GM18867 (cell line): ENCODE results near the gene MYRF.

ENCODE experiments used
- ATAC-seq: cut with Tn5 transposase; IDR thresholded peaks from one replicate; pipeline ENCODE4 v1.9.1; 2021; ENCODE audit warnings: mild to moderate bottlenecking, moderate library complexity; ENCODE audit not compliant: unreplicated experiment

MYRF gene

DNA sequence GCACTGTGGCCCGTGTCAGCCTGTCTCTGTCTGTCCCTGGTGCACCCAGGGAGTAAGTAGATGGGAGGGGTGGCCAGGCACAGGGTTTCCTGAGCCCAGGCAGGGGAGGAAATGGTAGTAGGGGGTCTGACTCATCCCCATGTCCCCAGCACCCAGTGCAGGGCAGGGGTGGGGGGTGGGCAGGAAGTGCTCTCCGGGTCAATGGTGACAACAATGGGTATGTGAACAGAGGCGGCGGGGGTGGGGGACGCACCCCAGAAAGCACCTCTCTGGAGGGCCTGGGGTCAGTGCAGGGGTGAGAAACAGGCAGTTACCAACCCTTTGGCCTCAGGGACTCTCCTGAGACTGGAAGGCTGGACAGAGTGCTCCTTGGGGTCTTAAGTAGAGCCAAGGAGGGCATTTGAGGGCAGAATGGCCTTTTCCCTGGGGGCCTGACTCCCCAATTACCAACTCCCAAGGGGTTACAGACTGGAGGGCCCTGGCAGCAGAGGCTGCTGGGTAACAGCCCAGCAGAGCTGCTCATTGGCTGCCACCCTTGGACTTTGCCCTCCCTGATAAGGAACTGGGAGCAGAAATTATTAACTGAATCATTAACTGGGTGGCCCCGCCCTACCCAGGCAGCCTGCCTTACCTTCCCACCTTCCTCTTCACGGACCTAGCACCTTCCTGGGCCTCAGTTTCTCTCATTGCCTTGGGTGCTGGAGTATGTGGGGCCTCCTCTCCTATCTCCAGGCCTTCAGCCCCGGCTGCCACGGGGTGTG is 4.2 kb downstream of the MYRF start:
- ATAC-seq, result no peak

- ATAC-seq, result no peak
Observed at GRCh38 chr11:61757213-61757862, 4.9 kb downstream of the MYRF start.

DNA sequence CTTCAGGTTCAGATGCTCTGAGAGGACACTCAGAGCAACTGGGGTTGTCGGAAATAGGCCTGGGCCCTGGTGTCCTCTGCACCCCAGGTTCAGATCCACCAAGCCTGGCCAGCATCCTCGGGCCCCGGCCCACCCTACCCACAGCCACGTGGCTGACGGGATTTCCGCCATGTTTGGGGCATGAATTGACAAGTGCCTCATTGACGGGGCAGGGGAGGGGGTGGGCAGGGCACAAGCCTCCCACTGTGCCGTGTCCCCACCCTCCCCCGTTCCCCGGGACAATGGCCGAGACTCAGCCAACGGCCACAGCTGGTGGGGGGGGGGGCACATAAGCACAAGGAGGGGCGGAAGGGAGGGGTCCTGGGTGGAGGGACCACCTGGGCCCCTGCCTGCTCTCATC is 8.5 kb downstream of the MYRF start:
- no peak for ATAC-seq

GRCh38 chr11:61761440-61762222 is 9.2 kb downstream of the MYRF start:
- no peak for ATAC-seq

GRCh38 chr11:61762223-61762615 is 9.8 kb downstream of the MYRF start:
- no peak for ATAC-seq

DNA sequence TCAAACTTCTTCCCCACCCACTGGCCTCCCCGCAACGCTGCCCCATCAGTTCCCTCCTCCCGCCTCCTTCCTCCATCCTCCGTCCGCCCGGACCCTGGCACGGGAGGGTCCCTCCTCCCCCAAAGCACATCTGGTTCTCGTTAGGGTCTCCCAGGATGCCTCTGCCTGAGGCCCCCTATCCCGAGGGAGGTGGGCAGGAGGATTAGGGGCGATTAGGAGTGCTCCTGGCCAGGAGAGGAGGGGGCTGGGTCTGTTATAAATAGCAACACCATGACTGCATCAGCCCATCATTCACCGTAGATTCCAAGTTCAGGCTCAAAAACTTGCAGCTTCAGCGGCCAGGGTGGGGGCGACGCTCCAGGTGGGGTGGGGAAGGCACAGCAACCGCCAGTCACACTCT is 10.4 kb downstream of the MYRF start:
- ATAC-seq, result no peak

GRCh38 chr11:61763930-61764605 is 11.6 kb downstream of the MYRF start:
- no peak for ATAC-seq

DNA sequence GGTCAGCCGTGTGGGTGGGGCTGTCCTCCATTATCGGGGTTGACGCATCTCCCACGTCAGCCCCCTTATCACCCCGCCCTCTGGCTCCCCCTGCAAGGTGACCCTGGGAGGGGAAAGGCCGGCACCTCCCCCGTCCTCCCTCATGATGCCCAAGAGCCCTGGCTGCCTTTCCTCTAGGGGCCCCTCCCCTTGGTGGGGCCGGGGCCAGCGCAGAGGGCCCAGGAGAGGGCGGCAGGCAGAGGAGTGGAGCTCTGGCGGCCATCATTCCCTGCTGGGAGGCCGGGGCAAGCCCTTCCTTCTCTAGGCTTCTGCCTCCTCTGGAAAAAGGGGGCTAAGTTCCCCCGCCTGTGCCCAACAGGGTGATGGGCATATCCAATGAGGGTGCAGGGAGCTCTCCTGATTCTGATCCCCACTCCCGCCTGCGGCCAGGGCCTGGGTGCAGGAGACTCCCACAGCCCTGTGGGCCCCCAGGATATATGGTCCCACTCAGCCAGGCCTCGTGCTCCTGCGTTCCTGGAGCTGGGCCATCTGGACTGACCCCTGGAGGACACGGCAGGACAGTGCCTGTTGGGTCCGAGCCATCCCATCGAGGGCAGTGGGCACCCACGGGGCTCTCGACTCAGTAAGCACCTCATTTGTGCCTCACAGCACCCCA is 12.3 kb downstream of the MYRF start:
- no peak for ATAC-seq

DNA sequence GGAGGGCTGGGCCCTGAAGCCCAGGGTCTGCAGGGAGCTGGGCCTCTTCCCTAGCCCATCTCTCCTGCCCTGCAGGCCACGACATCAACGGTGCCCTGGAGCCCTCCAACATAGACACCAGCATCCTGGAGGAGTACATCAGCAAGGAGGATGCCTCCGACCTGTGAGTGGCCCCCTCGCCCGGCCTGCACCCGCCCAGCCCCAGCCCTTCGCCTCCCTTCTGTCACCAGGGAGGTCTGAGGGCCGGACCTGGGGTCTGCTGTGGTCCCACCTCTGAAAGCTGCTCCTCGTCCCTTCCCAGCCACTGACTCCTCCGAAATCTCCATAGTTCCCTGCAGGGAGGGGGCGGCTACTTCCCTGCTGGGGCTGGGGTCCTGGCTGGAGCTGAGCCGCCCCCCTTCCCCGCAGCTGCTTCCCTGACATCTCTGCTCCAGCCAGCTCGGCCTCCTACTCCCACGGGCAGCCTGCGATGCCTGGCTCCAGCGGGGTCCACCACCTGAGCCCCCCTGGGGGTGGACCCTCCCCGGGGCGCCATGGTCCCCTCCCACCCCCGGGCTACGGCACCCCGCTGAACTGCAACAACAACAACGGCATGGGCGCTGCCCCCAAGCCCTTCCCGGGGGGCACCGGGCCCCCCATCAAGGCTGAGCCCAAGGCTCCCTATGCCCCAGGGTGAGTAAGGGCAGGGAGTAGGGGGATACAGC is 13.3 kb downstream of the MYRF start:
- ATAC-seq, result no peak

GRCh38 chr11:61766353-61766841 is 14.0 kb downstream of the MYRF start:
- ATAC-seq, result no peak

DNA sequence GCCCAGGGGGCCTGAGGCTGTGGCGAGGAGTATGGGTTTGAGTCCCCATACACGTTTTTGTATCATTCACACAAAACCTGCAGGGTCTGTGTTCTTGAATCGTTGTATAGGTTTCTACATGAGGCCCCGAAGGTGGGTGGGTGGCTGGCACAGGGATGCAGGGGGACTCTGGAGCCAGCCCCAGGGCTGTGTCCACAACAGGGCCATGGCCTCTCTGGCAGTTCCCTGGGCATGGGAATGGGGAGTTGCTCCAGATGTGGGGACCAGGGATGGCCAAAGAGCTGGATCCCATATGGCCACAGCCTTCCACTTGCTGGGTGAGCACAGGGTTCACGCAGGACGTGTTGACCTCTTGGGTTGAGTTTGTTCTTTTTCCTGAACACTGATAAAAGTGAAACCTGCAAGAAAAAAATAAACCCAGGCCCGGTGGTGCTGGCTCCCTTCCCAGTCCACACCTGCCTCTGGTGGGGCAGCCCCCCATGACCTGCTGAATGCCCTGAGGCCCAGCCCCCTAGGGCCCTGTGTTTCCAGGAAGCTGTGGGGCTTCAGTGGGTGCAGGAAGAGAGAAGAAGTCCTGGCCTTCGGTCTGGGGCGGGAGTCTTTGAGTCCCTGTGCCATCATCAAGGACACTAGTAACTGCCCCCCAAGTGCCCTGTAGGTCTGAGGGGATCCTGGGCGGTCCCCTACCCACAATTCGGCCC is 16.1 kb downstream of the MYRF start:
- no peak for ATAC-seq

DNA sequence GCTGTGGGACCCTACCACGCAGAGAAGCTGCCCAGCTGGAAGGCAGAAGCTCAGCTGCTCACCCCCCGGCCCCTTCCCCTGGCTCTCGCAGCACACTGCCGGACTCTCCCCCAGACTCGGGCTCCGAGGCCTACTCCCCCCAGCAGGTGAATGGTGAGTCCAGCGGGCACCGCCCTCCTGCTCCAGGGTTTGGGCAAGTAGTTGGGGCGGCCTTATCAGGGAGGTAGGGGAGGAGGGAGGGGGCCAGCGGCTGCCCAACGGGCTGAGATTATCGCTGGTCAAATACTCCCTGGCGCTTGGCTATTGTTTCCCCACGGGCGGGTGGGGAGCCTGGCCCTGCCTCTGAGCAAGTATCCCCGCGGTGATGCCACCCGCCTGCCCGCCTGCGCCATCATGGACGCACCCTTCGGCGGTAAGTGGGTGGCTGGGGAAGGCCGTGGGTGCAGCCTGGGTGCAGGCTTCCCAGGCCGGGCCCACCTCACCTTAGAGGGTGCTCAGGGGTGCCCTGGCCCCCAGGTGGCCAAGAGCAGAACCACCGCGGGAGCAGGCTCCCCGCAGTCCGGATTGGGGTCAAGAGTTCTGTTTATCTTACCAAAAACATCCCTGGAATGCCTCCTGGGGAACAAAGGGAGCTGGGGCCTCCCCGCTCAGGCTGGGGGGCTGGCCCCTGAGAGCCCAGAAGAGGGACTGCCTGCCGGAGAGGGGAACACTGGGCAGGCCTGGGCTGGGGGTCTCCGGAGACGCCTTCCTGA is 16.9 kb downstream of the MYRF start:
- ATAC-seq, result no peak

DNA sequence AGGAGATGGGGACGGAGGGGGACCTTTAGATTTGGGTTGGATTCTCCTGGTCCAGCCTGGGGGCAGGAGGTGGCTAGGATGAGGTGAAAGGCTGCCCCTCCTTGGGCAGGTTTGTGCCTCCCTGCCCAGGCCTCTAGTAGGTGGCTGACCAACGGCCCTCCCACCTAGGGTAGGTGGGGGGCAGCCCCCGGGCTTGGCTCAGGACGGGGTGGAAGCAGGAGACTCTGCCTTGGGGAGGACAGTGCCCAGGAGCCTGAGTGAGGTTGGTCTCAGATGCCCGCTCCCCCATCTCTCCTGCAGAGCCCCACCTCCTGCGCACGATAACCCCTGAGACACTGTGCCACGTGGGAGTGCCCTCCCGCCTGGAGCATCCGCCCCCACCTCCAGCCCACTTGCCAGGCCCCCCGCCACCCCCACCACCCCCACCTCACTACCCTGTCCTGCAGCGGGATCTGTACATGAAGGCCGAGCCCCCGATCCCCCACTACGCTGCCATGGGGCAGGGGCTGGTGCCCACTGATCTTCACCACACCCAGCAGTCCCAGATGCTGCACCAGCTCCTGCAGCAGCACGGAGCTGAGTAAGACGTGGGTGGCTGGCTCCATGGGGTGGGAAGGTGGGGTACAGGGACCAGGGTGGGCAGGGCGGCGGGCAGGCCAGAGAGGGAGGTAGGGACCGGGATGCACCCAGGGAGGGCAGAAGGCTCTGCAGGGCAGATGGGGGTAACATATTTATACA is 17.7 kb downstream of the MYRF start:
- ATAC-seq, result no peak

GRCh38 chr11:61771195-61771894 is 18.9 kb downstream of the MYRF start:
- no peak for ATAC-seq

DNA sequence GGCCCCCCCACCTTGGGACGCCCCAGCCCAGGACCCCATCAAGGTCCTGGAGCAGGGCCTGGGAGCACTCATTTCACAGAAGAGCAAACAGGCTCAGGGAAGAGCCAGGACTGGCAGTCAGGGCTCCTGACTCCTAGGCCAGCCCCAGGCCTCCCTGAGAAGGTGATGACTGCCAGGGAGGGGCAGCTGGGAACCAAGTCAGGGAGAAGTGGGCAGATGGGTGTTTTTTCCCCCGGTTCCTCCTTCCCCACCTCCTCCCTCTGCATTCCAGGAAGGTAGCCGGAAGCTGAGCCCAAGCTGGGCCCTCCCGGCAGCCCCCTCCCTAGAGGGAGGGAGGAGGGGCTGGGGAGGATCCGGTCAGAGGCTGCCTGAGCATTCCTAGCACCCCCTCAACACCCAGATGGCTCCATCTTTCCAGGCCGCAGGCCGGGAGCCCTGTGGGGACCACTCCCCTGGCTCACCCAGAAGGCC is 19.6 kb downstream of the MYRF start:
- no peak for ATAC-seq

- ATAC-seq, result no peak
Observed at GRCh38 chr11:61773356-61773755, 20.9 kb downstream of the MYRF start.

- no peak for ATAC-seq
Observed at GRCh38 chr11:61773809-61774208, 21.4 kb downstream of the MYRF start.
